GM13977 (cell line): ENCODE results near the gene CAMKV.

Source experiments
- DNase-seq: peaks from one replicate; pipeline ENCODE4 v3.0.0; 2012; ENCODE audit warnings: low spot score
- CTCF ChIP-seq: IDR thresholded peaks from 2 replicates; pipeline ENCODE4 v1.5.1; 2012; ENCODE audit warnings: mild to moderate bottlenecking, control low read depth; ENCODE audit not compliant: insufficient read depth; ENCODE audit errors: extremely low read depth, missing control alignments
- in situ Hi-C: fragments of 300-500 bp; cut with MboI; formaldehyde crosslinking; loops from one replicate; pipeline ENCODE4 v1.12.0; 2022; ENCODE audit warnings: low sequenced_read_pairs, low pct_unique_long_range_greater_than_20kb, mixed read lengths, inconsistent platforms; ENCODE audit not compliant: unreplicated experiment

Gene CAMKV

GRCh38 chr3:49855662-49856061 is 14.0 kb downstream of the CAMKV start:
- DNase-seq: no peak
- in situ Hi-C loops: no loop called here
- no peak for TF ChIP-seq CTCF

DNA sequence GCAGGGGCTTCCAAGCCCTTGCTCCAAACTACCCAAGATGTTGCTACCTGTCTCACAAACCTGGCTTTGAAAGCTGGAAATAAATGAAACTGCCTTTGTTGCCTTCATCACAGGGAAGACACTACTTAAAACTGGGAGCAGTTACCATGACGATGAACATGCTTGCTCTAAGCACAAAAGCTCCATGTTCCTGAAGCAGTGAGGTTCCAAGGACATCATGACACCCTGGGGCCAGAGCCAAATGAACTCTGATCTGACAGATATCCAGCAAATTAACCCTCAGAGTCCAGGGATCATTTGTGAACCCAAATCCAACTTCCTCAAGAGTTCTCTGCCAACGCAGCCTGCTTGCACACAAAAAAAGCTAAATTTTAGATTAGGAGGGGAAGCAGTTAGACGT is 24.0 kb downstream of the CAMKV start:
- no peak for DNase-seq
- in situ Hi-C loops: no loop called here
- TF ChIP-seq CTCF: no peak

- no peak for DNase-seq
- no peak for TF ChIP-seq CTCF
- in situ Hi-C loops: no loop called here
These were observed 25.1 kb downstream of the CAMKV start for GRCh38 chr3:49844464-49845183.

DNA sequence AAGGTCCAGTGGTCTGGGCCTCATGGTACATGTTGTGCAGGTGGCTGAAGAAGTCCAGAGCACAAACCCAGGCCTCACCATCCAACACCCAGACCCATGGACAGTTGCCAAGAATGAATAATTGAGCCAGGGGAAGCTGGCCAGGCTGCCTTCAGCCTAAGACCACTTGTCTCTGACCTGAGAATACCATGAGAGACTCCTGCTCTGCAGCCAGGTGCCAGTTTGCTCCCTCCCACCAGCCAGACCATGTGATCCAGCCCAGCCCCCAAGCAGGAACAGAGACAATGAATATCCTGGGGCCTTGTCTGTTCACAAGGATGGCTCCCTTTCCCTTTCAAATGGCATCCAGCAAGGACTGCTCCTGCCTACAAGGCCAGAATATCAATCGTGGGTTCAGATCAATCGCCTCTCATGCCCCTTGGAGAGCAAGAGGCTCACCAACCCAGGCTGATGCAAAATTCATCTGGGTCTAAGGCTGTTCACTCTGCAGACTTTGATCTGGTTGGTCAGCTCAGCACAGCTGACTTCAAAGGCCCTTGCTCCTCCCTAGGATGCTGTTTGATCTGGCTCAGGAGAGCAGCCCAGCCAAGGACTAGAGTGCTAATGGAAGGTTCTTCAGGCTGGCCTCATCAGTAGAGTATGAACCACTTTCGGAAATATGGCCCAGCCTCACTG is 26.7 kb downstream of the CAMKV start:
- in situ Hi-C loops: no loop called here
- TF ChIP-seq CTCF: no peak
- no peak for DNase-seq

DNA sequence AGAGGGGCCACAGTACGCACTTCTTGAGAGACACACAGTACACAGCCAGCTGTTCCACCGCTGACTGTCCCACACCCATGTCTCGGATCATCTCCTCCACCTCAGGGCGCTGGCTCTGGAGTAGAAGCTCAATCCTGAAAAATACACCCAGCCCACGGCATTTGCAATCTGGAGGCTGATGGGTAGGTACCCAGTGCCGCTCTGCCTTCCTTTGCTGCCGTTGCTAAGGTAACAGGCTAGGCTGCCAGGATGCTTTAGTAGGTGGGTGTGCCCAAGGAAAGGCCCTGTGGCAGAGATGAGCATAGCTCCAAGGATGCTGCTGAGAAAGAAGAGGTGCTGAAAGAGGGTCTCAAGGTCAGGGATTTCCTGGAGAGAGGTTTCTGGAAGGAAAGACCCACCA is 27.9 kb downstream of the CAMKV start:
- in situ Hi-C loops: no loop called here
- no peak for DNase-seq
- no peak for TF ChIP-seq CTCF

- peak; percentile 56 for TF ChIP-seq CTCF
- no peak for DNase-seq
- in situ Hi-C loops: no loop called here
These were observed 28.5 kb downstream of the CAMKV start for GRCh38 chr3:49841126-49841696.
